Left kidney (tissue), 2 donors: Measurements from ENCODE around the gene SNRNP48. TPM values are rescaled to one million over a fixed set of nuclear protein-coding genes. Genes with fewer than 3 reads are reported as not detected.

Source experiments
- DNase-seq: peaks from one replicate; pipeline ENCODE4 v3.0.0-alpha.2; 2013
- polyA plus RNA-seq: library from polyadenylated mRNA; unstranded; fragments of 120-200 nt; gene quantifications from one replicate; pipeline ENCODE4 v1.2.1, GENCODE V29; 2013; ENCODE audit not compliant: insufficient read length

Gene SNRNP48
- polyA plus RNA-seq, 1 donor: 28.3 TPM

- no peak for DNase-seq
These were observed 50.9 kb downstream of the SNRNP48 start for GRCh38 chr6:7640607-7641577.

- no peak for DNase-seq
These were observed 52.8 kb downstream of the SNRNP48 start for GRCh38 chr6:7642791-7643190.

- no peak for DNase-seq
These were observed 54.4 kb downstream of the SNRNP48 start for GRCh38 chr6:7644417-7644816.

GRCh38 chr6:7646394-7646793, 56.4 kb downstream of the SNRNP48 start:
- DNase-seq: no peak

- no peak for DNase-seq
These were observed 57.5 kb downstream of the SNRNP48 start for GRCh38 chr6:7647504-7647903.

GRCh38 chr6:7649037-7649810, 59.2 kb downstream of the SNRNP48 start:
- DNase-seq: no peak

- DNase-seq: no peak
These were observed 60.9 kb downstream of the SNRNP48 start for GRCh38 chr6:7650878-7651277.

- no peak for DNase-seq
These were observed 63.0 kb downstream of the SNRNP48 start for GRCh38 chr6:7652957-7653356.

- DNase-seq: no peak
These were observed 66.4 kb downstream of the SNRNP48 start for GRCh38 chr6:7656355-7656754.

GRCh38 chr6:7658543-7658942, 68.5 kb downstream of the SNRNP48 start:
- no peak for DNase-seq

GRCh38 chr6:7661364-7661763, 71.4 kb downstream of the SNRNP48 start:
- DNase-seq: no peak

Other genes with a start within 250 kb of the SNRNP48 start
- 0.38 TPM for gene CAGE1, start 200.5 kb upstream of the SNRNP48 start, polyA plus RNA-seq
- 35.2 TPM for gene RIOK1, start 200.4 kb upstream of the SNRNP48 start, polyA plus RNA-seq
- 88.8 TPM for gene DSP, start 48.5 kb upstream of the SNRNP48 start, polyA plus RNA-seq
- gene BMP6, start 135.9 kb downstream of the SNRNP48 start, polyA plus RNA-seq: 6.8 TPM